Endometrial microvascular endothelial cells (primary cell): ENCODE measurements around the gene RAB6A. TPM values are rescaled to one million over a fixed set of nuclear protein-coding genes. Genes with fewer than 3 reads are reported as not detected.
"Not testable (repeated sequence)": the region's sequence is repeated elsewhere in the genome, so short reads cannot be mapped to it uniquely, and the experiment has no call there.

Experiments
- in situ Hi-C: cut with HindIII; loops from 2 replicates; pipeline ENCODE4 v1.10.0; 2017; ENCODE audit warnings: low sequenced_read_pairs, low pct_unique_long_range_greater_than_20kb; ENCODE audit errors: inconsistent ontology term
- total RNA-seq: library from RNA; depleted of rRNA; stranded (reverse); fragments of >200 nt; gene quantifications from one replicate; pipeline ENCODE4 v1.2.3, GENCODE V29; 2015; ENCODE audit errors: inconsistent ontology term

Gene RAB6A
- total RNA-seq, 1 donor from 2014 or later: 116 TPM

DNA sequence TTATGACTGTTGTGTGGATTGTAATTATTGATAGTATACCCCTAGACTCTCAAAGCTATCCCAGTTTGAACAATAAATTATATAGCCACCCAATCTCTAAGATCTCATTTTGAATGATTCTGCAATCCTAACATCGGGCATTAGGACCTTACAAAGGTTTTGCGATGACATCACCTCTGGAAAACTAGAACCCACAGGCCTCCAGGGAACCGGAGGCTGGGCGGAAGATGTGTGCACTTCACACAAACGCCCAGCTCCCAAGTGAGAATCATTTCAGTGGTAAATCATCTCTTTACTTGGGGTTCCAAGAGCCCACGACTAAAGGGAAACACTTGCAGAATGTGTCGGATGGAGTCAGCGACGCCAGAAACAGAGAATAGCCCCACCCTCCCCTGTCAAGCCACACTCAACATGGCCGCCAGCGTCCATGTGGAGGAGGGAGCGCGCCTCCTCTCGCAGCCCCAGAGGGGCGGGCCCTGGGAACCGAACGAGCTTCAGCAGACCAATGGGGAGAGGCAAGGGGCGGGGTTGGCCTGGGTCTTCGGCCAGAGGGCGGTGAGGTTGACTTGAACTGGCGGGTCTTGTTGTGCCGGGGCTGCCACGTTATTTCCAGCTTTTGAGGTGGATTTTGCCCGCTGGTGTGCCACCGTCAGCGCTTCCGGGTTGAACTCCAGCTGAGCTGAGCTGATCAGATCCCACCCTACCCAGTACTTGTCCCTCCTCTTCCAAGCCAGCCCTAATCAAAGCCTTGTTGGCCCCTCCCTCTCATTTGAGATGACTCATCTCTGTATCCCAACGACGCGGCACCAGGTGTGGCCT is 18.4 kb upstream of the RAB6A start:
- in situ Hi-C loops: no loop called here

GRCh38 chr11:73770811-73771210 is 9.9 kb upstream of the RAB6A start:
- in situ Hi-C loops: not testable (repeated sequence)

GRCh38 chr11:73766763-73767162 is 5.9 kb upstream of the RAB6A start:
- in situ Hi-C loops: no loop called here

DNA sequence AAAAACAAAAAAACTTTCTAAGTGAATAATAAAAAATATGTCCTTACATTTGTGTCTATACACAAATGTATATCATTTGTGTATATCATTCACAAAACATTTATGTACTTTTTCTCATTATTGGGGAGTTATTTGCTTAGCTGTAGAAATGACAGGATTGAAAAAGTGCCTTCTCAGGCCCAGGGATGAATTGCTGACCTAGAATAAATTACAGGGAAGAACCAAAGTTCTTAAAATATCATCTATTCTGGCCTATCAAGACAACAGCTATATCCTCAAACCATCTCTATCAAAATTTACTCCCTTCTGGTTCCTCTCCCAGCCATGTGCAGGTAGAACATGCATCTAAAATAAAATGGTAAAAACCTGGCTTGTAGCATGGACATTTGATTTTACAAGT is 1.9 kb upstream of the RAB6A start:
- in situ Hi-C loops: no loop called here

DNA sequence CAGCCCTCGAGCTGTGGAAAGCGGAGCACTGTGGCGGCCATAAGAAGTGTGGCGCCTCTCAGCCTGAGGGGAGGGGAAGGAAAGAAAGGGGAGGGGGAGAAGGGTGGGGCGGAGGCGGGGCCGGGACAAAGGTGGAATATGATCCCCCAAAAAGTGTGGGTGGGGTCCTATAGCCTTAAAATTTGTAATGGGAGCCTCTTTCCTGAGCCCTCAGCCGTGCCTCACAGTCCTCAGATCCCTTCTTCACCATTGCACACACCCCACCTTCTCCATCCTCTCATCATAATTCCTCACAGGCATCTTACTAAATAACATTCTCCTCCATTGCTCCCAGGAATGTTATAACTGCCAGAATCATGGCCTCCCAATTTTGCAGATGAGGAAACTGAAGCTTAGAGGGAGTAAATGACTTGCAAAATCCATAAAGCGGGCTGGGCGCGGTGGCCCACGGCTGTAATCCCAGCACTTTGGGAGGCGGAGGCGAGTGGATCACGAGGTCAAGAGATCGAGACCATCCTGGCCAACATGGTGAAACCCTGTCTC is 600 bp upstream of the RAB6A start:
- in situ Hi-C loops: no loop called here

GRCh38 chr11:73760135-73760678 is 667 bp downstream of the RAB6A start:
- in situ Hi-C loops: no loop called here

DNA sequence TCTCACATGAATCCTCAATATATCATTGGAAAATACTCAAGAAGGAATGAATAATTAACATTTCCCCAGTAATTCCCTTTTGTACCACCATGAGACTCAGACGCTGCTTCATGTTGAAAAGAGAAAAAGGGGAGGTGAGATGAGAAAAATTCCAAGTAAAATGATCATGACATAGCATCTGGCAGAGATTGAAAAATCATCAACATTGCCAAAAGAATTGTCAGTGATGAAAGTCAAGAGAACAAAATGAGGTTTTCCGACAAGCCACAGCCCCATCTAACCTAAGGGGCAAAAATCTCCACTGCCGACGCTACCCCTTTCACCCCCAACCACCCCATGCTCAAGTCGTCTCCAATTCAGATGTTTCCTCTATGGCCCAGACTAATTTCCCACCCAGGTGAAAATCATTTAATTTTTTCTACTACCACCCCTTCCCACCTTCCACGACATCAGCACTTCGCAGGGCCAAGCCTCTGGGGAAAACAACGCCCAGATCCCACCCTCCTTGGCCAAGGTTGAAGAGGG is 1.2 kb downstream of the RAB6A start:
- in situ Hi-C loops: no loop called here

- in situ Hi-C loops: no loop called here
Observed at GRCh38 chr11:73758451-73758850, 2.4 kb downstream of the RAB6A start.

DNA sequence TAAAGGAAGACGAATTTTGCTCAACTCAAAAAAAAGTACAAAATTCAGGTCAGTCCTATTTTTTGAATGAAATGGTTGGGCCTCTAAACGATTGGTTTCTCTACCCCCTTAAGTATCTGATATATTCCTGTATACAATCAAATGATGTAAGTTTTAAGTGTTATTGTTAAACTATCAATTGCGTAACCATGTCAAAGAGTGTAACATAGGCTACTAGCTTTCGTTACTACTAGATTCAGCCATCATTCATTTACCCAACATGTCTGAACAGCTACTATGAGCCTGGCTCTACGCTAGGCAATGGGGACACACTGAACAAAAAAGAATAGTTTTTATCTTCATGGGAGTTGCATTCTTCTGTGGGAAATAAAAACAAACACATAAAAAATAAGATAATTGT is 3.3 kb downstream of the RAB6A start:
- in situ Hi-C loops: no loop called here

- in situ Hi-C loops: no loop called here
Observed at GRCh38 chr11:73755670-73756069, 5.2 kb downstream of the RAB6A start.

- in situ Hi-C loops: no loop called here
Observed at GRCh38 chr11:73753938-73754337, 6.9 kb downstream of the RAB6A start.

DNA sequence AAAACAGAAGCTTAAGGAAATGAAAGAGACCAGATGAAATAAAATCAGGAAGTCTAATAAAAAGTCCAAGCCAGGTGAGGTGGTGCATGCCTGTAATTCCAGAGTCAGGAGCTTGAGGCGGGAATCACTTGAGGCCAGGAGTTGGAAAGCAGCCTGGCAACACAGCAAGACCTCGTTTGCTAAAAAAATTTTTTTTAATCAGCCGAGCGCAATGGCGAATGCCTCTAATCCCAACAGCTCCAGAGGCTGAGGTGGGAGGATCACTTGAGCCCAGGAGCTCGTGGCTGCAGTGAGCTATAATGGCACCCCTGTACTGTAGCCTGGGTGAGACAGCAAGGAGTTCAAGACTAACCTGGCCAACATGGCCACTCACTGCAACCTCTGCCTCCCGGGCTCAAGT is 8.0 kb downstream of the RAB6A start:
- in situ Hi-C loops: no loop called here

- in situ Hi-C loops: no loop called here
Observed at GRCh38 chr11:73752216-73752867, 8.5 kb downstream of the RAB6A start.

DNA sequence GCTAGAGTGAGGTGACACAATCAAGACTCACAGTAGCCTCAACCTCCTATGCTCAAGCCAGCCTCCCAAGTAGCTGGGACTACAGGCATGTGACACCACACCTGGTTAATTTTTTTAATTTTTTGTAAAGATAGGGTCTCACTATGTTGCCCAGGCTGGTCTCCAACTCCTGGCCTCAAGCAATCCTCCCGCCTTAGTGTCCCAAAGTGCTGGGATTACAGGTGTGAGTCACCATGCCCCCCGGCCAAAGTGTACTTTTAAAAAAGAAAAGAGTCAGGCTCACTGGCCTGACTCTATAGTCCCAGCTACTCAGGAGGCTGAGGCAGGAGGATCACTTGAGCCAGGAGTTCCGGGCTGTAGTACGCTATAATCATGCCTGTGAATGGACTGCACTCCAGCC is 10.0 kb downstream of the RAB6A start:
- in situ Hi-C loops: not testable (repeated sequence)

GRCh38 chr11:73750228-73750627 is 10.6 kb downstream of the RAB6A start:
- in situ Hi-C loops: no loop called here

- in situ Hi-C loops: no loop called here
Observed at GRCh38 chr11:73749118-73749517, 11.8 kb downstream of the RAB6A start.

- in situ Hi-C loops: no loop called here
Observed at GRCh38 chr11:73748300-73748699, 12.6 kb downstream of the RAB6A start.

- in situ Hi-C loops: no loop called here
Observed at GRCh38 chr11:73747762-73748161, 13.1 kb downstream of the RAB6A start.

DNA sequence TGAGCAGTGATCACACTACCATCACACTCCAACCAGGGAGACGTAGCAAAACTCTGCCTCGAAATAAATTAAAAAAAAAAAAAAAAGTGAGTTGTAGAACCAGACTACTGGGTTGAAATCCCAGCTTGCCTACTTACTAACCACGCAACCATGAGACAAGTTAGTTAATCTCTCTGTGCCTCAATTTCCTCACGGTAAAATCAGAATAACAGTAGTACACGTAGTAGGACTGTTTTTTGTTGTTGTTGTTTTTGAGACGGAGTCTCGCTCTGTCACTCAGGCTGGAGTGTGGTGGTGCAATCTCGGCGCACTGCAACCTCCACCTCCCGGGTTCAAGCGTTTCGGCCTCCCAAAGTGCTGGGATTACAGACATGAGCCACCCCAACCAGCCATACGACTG is 14.2 kb downstream of the RAB6A start:
- in situ Hi-C loops: no loop called here

GRCh38 chr11:73743045-73743444 is 17.8 kb downstream of the RAB6A start:
- in situ Hi-C loops: no loop called here
